SK-N-SH (cell line): ENCODE measurements around the gene HES6.

Experiments used
- CTCF ChIP-seq: fragments of 200-600 bp; sonication (generic); IDR thresholded peaks from 2 replicates; pipeline ENCODE4 v1.6.1; 2017; ENCODE audit warnings: antibody characterized with exemption, mild to moderate bottlenecking, moderate library complexity
- FOXM1 ChIP-seq: IDR thresholded peaks from 2 replicates; pipeline ENCODE4 v1.4.0; 2012; ENCODE audit warnings: low read depth, mild to moderate bottlenecking
- JUND ChIP-seq: IDR thresholded peaks from 2 replicates; pipeline ENCODE4 v1.4.0; 2012
- MAX ChIP-seq: IDR thresholded peaks from 2 replicates; pipeline ENCODE4 v1.4.0; 2012; ENCODE audit warnings: low read depth
- MXI1 ChIP-seq: IDR thresholded peaks from 2 replicates; pipeline ENCODE4 v1.6.1; 2012; ENCODE audit warnings: mild to moderate bottlenecking, low read depth, low read length, improper control_type of control experiment
- POLR2AphosphoS5 ChIP-seq: IDR thresholded peaks from 2 replicates; pipeline ENCODE4 v1.6.1; 2012; ENCODE audit warnings: low read depth, low read length
- REST ChIP-seq: IDR thresholded peaks from 2 replicates; pipeline ENCODE4 v1.6.1; 2012; ENCODE audit warnings: mild to moderate bottlenecking, low read depth, low read length, moderate library complexity
- SIN3A ChIP-seq: IDR thresholded peaks from 2 replicates; pipeline ENCODE4 v1.6.1; 2012; ENCODE audit warnings: low read depth, mild to moderate bottlenecking, low read length, moderate library complexity, borderline replicate concordance
- SMC3 ChIP-seq: IDR thresholded peaks from 2 replicates; pipeline ENCODE4 v1.6.1; 2012; ENCODE audit warnings: low read depth, low read length, improper control_type of control experiment
- TAF1 ChIP-seq: IDR thresholded peaks from 2 replicates; pipeline ENCODE4 v1.6.1; 2012; ENCODE audit warnings: low read depth, mild to moderate bottlenecking, low read length, moderate library complexity, borderline replicate concordance
- TCF12 ChIP-seq: IDR thresholded peaks from 2 replicates; pipeline ENCODE4 v1.4.0; 2012

GRCh38 chr2:238202326-238203093 lies 37.3 kb downstream of the HES6 start:
- TF ChIP-seq SMC3 (no peak), REST (no peak), TAF1 (no peak), CTCF (no peak), JUND (no peak), MAX (no peak), FOXM1 (no peak), SIN3A (no peak), POLR2AphosphoS5 (no peak), TCF12 (no peak), MXI1 (peak; percentile 38; the same call in 1 of the 2 replicates)
